K562 (cell line): ENCODE results near the gene DNAH8. TPM values are rescaled to one million over a fixed set of nuclear protein-coding genes. Genes with fewer than 3 reads are reported as not detected.

Source experiments
- ATAC-seq: fragments of 200-7000 bp; cut with Tn5 transposase; 3 replicates; pipeline ENCODE4 v1.9.1; 2020; ENCODE audit warnings: moderate library complexity
- BruUV-seq: library from RNA; stranded (reverse); fragments of 400-500 nt; replicated peaks from 2 replicates; lab custom pipeline; 2021; lab: Mats Ljungman, UMichigan
- CTCF ChIA-PET: fragments of 300-600 bp; formaldehyde crosslinking; extraction: SDS; loops from one replicate; lab custom pipeline; 2021; ENCODE audit warnings: low intra/inter-chr PET ratio; lab: Yijun Ruan, JAX
- POLR2A ChIA-PET: fragments of 300-600, 350-650 bp; sonication (Branson Sonifier 250); formaldehyde crosslinking; extraction: SDS; loops from one replicate; lab custom pipeline; 2021; ENCODE audit warnings: antibody characterized with exemption, inconsistent platforms; lab: Yijun Ruan, JAX
- DNase-seq, 4 experiments: peaks; one replicate each; pipeline versions ENCODE4 v3.0.0 to v3.0.0-alpha.2; 2011 to 2018; ENCODE audit warnings: low spot score in 3 of 4, mixed read lengths in 3 of 4; ENCODE audit errors: extremely low read depth in 1 of 4
- FAIRE-seq: peaks from 2 replicates; lab custom pipeline; 2011; peaks lifted over from hg19 to GRCh38; lab: Jason Lieb, UNC
- H2AFZ ChIP-seq: 2 replicates; pipeline ENCODE4 v1.6.0; 2011; ENCODE audit warnings: low read depth, low read length, control low read depth, inconsistent platforms
- H3K27ac ChIP-seq: fragments of 200-600 bp; 3 replicates; pipeline ENCODE4 v1.8.0; 2011; ENCODE audit warnings: low read depth, mild to moderate bottlenecking, control low read depth, inconsistent platforms, low read length, moderate library complexity, mixed read lengths; ENCODE audit errors: extremely low read depth
- H3K27me3 ChIP-seq, 2 experiments: fragments of 300-600 bp in 1 of 2; 2 replicates in 1 of 2; 3 replicates in 1 of 2; pipeline versions ENCODE4 v1.6.0 to v1.8.0; 2011; ENCODE audit warnings: inconsistent platforms in 2 of 2, low read length in 2 of 2, mild to moderate bottlenecking in 1 of 2, mixed read lengths in 1 of 2, moderate library complexity in 1 of 2; ENCODE audit not compliant: control insufficient read depth in 2 of 2, insufficient read depth in 2 of 2
- H3K36me3 ChIP-seq: fragments of 300-600 bp; 3 replicates; pipeline ENCODE4 v1.8.0; 2011; ENCODE audit warnings: mild to moderate bottlenecking, low read length, inconsistent platforms; ENCODE audit not compliant: control insufficient read depth, insufficient read depth
- H3K4me1 ChIP-seq, 2 experiments: fragments of 200-600 bp in 1 of 2; replicated peaks in 1 of 2; 2 replicates in 1 of 2; 3 replicates in 1 of 2; pipeline versions ENCODE4 v1.5.1 to v1.8.0; 2011; ENCODE audit warnings: inconsistent platforms in 2 of 2, low read length in 2 of 2, mild to moderate bottlenecking in 1 of 2, mixed read lengths in 1 of 2, moderate library complexity in 1 of 2; ENCODE audit not compliant: control insufficient read depth in 2 of 2, insufficient read depth in 2 of 2
- H3K4me2 ChIP-seq: 2 replicates; pipeline ENCODE4 v1.6.1; 2011; ENCODE audit warnings: low read length, control low read depth, inconsistent platforms, mixed read lengths; ENCODE audit not compliant: insufficient read depth
- H3K4me3 ChIP-seq: fragments of 200-600 bp; sonication (generic), shearing (Covaris generic); 2 replicates; pipeline ENCODE4 v1.5.1; 2016; ENCODE audit warnings: control low read depth, inconsistent platforms
- H3K79me2 ChIP-seq: fragments of 200-600 bp; 3 replicates; pipeline ENCODE4 v1.8.0; 2011; ENCODE audit warnings: low read length, inconsistent platforms; ENCODE audit not compliant: control insufficient read depth, insufficient read depth
- H3K9ac ChIP-seq, 2 experiments: 2 replicates each; pipeline versions ENCODE4 v1.6.0 to v1.6.1; 2011; ENCODE audit warnings: low read depth in 2 of 2, low read length in 2 of 2, control low read depth in 1 of 2, inconsistent platforms in 1 of 2, mild to moderate bottlenecking in 1 of 2, mixed read lengths in 1 of 2; ENCODE audit not compliant: insufficient read depth in 1 of 2
- H3K9me1 ChIP-seq: one replicate; pipeline ENCODE4 v1.6.0; 2011; ENCODE audit warnings: inconsistent platforms, mild to moderate bottlenecking, low read length, moderate library complexity; ENCODE audit not compliant: control insufficient read depth, insufficient read depth
- H3K9me3 ChIP-seq: replicated peaks from 2 replicates; pipeline ENCODE4 v1.5.1; 2011; ENCODE audit warnings: low read depth, low read length, inconsistent platforms; ENCODE audit not compliant: control insufficient read depth, insufficient read depth
- H4K20me1 ChIP-seq: replicated peaks from 2 replicates; pipeline ENCODE4 v1.6.1; 2011; ENCODE audit warnings: low read length, inconsistent platforms, mixed read lengths; ENCODE audit not compliant: control insufficient read depth, insufficient read depth
- COPS2 ChIP-seq: fragments of 450-650 bp; conservative IDR thresholded peaks from 2 replicates; pipeline ENCODE4 v1.6.1; 2016; ENCODE audit warnings: mild to moderate bottlenecking, moderate library complexity
- ESRRB ChIP-seq: fragments of 250-450 bp; sonication (Bioruptor Pico); IDR thresholded peaks from 2 replicates; pipeline ENCODE4 v1.5.0; 2020; ENCODE audit warnings: mild to moderate bottlenecking, moderate library complexity, borderline replicate concordance
- GABPB1 ChIP-seq: sonication (generic); formaldehyde crosslinking; IDR thresholded peaks from 2 replicates; pipeline ENCODE4 v1.8.0; 2022; ENCODE audit warnings: mild to moderate bottlenecking, missing genetic modification reagents
- HES1 ChIP-seq: fragments of 450-650 bp; IDR thresholded peaks from 2 replicates; pipeline ENCODE4 v1.6.1; 2016; ENCODE audit warnings: low read depth, mild to moderate bottlenecking, moderate library complexity
- IFI16 ChIP-seq: fragments of 250-450 bp; sonication (Bioruptor Pico); IDR thresholded peaks from 2 replicates; pipeline ENCODE4 v2.1.2; 2022; ENCODE audit warnings: mild to moderate bottlenecking, inconsistent platforms
- IRF2 ChIP-seq: sonication (generic); formaldehyde crosslinking; IDR thresholded peaks from 2 replicates; pipeline ENCODE4 v1.8.1; 2022; ENCODE audit warnings: mild to moderate bottlenecking, missing genetic modification reagents
- MAFF ChIP-seq: IDR thresholded peaks from 2 replicates; pipeline ENCODE4 v1.6.1; 2012; ENCODE audit warnings: low read length, improper control_type of control experiment
- PHF21A ChIP-seq: fragments of 450-650 bp; IDR thresholded peaks from 2 replicates; pipeline ENCODE4 v1.6.1; 2017; ENCODE audit warnings: low read depth, borderline replicate concordance
- RB1 ChIP-seq: fragments of 450-650 bp; IDR thresholded peaks from 2 replicates; pipeline ENCODE4 v1.6.1; 2017; ENCODE audit warnings: low read depth, mild to moderate bottlenecking
- RNF2 ChIP-seq: sonication (generic); IDR thresholded peaks from 2 replicates; pipeline ENCODE4 v1.6.1; 2016
- SMAD2 ChIP-seq: fragments of 150-350 bp; IDR thresholded peaks from 2 replicates; pipeline ENCODE4 v1.6.1; 2014; ENCODE audit warnings: low read depth, mild to moderate bottlenecking, low read length
- SRSF1 ChIP-seq: fragments of 200-400 bp; formaldehyde crosslinking; IDR thresholded peaks from 2 replicates; pipeline ENCODE4 v1.6.1; 2017; ENCODE audit warnings: mild to moderate bottlenecking, low read depth, low read length, moderate library complexity
- TAF15 ChIP-seq: fragments of 200-400 bp; formaldehyde crosslinking; IDR thresholded peaks from 2 replicates; pipeline ENCODE4 v1.6.1; 2017; ENCODE audit warnings: mild to moderate bottlenecking, low read depth, low read length, moderate library complexity
- ZBTB9 ChIP-seq: fragments of 450-650 bp; formaldehyde crosslinking; IDR thresholded peaks from 2 replicates; pipeline ENCODE4 v1.4.0; 2020; ENCODE audit warnings: mild to moderate bottlenecking, moderate library complexity
- ZNF184 ChIP-seq: sonication (generic); formaldehyde crosslinking; IDR thresholded peaks from 2 replicates; pipeline ENCODE4 v1.5.0; 2020; ENCODE audit warnings: missing genetic modification reagents
- ZNF280B ChIP-seq: fragments of 250-450 bp; sonication (Bioruptor Pico); IDR thresholded peaks from 2 replicates; pipeline ENCODE4 v1.5.1; 2021; ENCODE audit warnings: mild to moderate bottlenecking
- ZNF507 ChIP-seq: conservative IDR thresholded peaks from 2 replicates; pipeline ENCODE4 v1.6.1; 2017; ENCODE audit warnings: missing genetic modification characterization, missing compliant biosample characterization
- ZNF668 ChIP-seq: fragments of 250-450 bp; sonication (Bioruptor Pico); IDR thresholded peaks from 2 replicates; pipeline ENCODE4 v1.8.0; 2022; ENCODE audit warnings: mild to moderate bottlenecking, inconsistent platforms
- WGBS: fragments of 100-300 bp; shearing (Covaris generic); methylation state at CpG from one replicate; pipeline ENCODE4 v1.1.6; 2016; ENCODE audit warnings: low coverage, mixed read lengths; ENCODE audit not compliant: insufficient coverage; ENCODE audit errors: missing lambda C conversion rate; 5-methylcytosine and 5-hydroxymethylcytosine counted together
- in situ Hi-C: fragments of 300-500 bp; cut with MboI; formaldehyde crosslinking; loops from 4 replicates; pipeline ENCODE4 v1.15.0; 2018; ENCODE audit warnings: inconsistent platforms, mixed read lengths
- intact Hi-C: fragments of 100-400 bp; cut with micrococcal nuclease; formaldehyde crosslinking; loops from 2 replicates; pipeline ENCODE4 v1.14.2; 2022
- polyA plus RNA-seq, 8 experiments: library from polyadenylated mRNA; depleted of rRNA in 4 of 8; stranded (reverse) in 5 of 8; unstranded in 3 of 8; fragments of >200 nt; fragmentation: Nextera tagmentation in 2 of 8; fragmentation: Illumina TruSeq in 1 of 8; extraction: Ambion mirVana in 2 of 8; extraction: Trizol in 1 of 8; gene quantifications; 2 replicates each; pipeline versions ENCODE4 v1.2.1 to v1.2.3, GENCODE V29; 2011 to 2014; ENCODE audit warnings: inconsistent platforms in 1 of 8, missing spikeins in 1 of 8
- total RNA-seq, 7 experiments: library from RNA; depleted of rRNA in 6 of 7; stranded (reverse); fragments of >200 nt in 6 of 7; fragmentation: Illumina TruSeq in 2 of 7; extraction: Trizol in 2 of 7; gene quantifications; 2 replicates each; pipeline versions ENCODE4 v1.2.1 to v1.2.3, GENCODE V29; 2011 to 2021; ENCODE audit warnings: low replicate concordance in 1 of 7

The DNAH8 gene
- total and polyA plus RNA-seq, 9 of the 15 experiments (the other 6 are each of a cell fraction or from before 2014, with no cell fraction given), result 1.2 to 4.2 (median 2.9) TPM

GRCh38 chr6:38942442-38942841 is 227.3 kb downstream of the DNAH8 start (continued):
- no peak for TF ChIP-seq ZNF280B
- no peak for TF ChIP-seq TAF15
- no peak for TF ChIP-seq GABPB1
- no peak for TF ChIP-seq IFI16 (CRISPR knock-in tag)
- no peak for TF ChIP-seq COPS2
- no peak for TF ChIP-seq SRSF1
- TF ChIP-seq SMAD2, result no peak

GRCh38 chr6:38942965-38943364 is 227.9 kb downstream of the DNAH8 start:
- Histone ChIP-seq H3K9ac (no peak overlapping the region), H3K4me2 (no peak overlapping the region), H3K79me2 (no peaks in the 10 kb centered on the region), H3K4me3 (no peak overlapping the region), H3K36me3 (no peaks in the 10 kb centered on the region), H3K4me1 (no peaks in the 10 kb centered on the region), H3K27me3 (peaks cover 27 to 55% of the 10 kb centered on the region in 2 experiments; a peak in 4 of 5 replicates), H2AFZ (no peak overlapping the region), H3K27ac (no peak overlapping the region), H4K20me1 (no peaks in the 10 kb centered on the region), H3K9me3 (no peaks in the 10 kb centered on the region), H3K9me1 (no peaks in the 10 kb centered on the region)
- FAIRE-seq (no peak), ATAC-seq (no peak), DNase-seq (no peak)
- BruUV-seq, result no TSS peak
- in situ Hi-C loops (no loop called here), intact Hi-C loops (no loop called here)
- 0% methylated on average over 1 of the region's 1 CpG for WGBS
- ChIA-PET POLR2A (no interaction called here), CTCF (interaction anchor here (0.6 kb wide), 1 partner anchor 370 kb away, joined by 3 read pairs; no protein-coding TSS in a partner anchor)
- TF ChIP-seq ESRRB (no peak), RNF2 (no peak), PHF21A (no peak), ZNF507 (tag) (no peak), RB1 (no peak), HES1 (no peak), ZBTB9 (CRISPR knock-in tag) (no peak), MAFF (no peak), ZNF668 (CRISPR knock-in tag) (no peak), IRF2 (CRISPR knock-in tag) (no peak), ZNF184 (CRISPR knock-in tag) (no peak)
